ENCODE data around the gene DDX10.
A peak's percentile ranks its signal among the peaks of the same experiment; 100 is the strongest.

DDX10 gene

GRCh38 chr11:108983636-108984420 lies 319.0 kb downstream of the DDX10 start:
- no peaks in the 10 kb centered on the region for H3K79me2 ChIP-seq (ENCODE audit: control insufficient read depth, insufficient read depth, low read length, poor library complexity)
- H3K4me1 ChIP-seq (ENCODE audit: control insufficient read depth in 1 of 2, insufficient read depth in 2 of 2, low read length in 2 of 2) = peaks cover 5 to 6% of the 10 kb centered on the region in 2 experiments
- no peak overlapping the region for H3K9ac ChIP-seq (ENCODE audit: low read length)
- no peak overlapping the region for H4K91ac ChIP-seq (ENCODE audit: low read depth, low read length)
- no peak overlapping the region for H3K27ac ChIP-seq (ENCODE audit: low read depth, low read length)
- H2BK120ac ChIP-seq (ENCODE audit: insufficient read depth, low read length, poor library complexity) = no peak overlapping the region
- no peak overlapping the region for H3K18ac ChIP-seq (ENCODE audit: low read length)
- no peaks in the 10 kb centered on the region for H3K9me3 ChIP-seq (ENCODE audit: insufficient read depth, low read depth, low read length)
- H4K12ac ChIP-seq (ENCODE audit: low read depth, low read length) = no peak overlapping the region
- H3K23ac ChIP-seq (ENCODE audit: low read length) = no peak overlapping the region
- no peak overlapping the region for H2AFZ ChIP-seq (ENCODE audit: insufficient read depth, low read length, poor library complexity)
- peaks cover 2% of the 10 kb centered on the region for H3K79me1 ChIP-seq (ENCODE audit: low read length)
- H3K14ac ChIP-seq (ENCODE audit: low read length) = no peak overlapping the region
- H3K4ac ChIP-seq (ENCODE audit: low read depth, low read length) = no peak overlapping the region
- WGBS (ENCODE audit: extremely low coverage, insufficient coverage, insufficient read length) = no CpG with 5 or more reads among the region's 6 CpGs
- H2BK12ac ChIP-seq (ENCODE audit: low read length) = no peak overlapping the region
- no peak overlapping the region for H3K4me3 ChIP-seq (ENCODE audit: low read depth, low read length)
- no peak overlapping the region for H2BK5ac ChIP-seq (ENCODE audit: low read depth, low read length, poor library complexity)
- no peak for DNase-seq
- no peak overlapping the region for H4K8ac ChIP-seq (ENCODE audit: low read depth, low read length)
- H2AK5ac ChIP-seq (ENCODE audit: low read length) = no peak overlapping the region
- H3K4me2 ChIP-seq (ENCODE audit: low read length) = no peak overlapping the region
- no peaks in the 10 kb centered on the region for H3K27me3 ChIP-seq (ENCODE audit: insufficient read depth, low read length)
- H3K36me3 ChIP-seq (ENCODE audit: control insufficient read depth in 1 of 2, insufficient read depth in 2 of 2, low read length in 2 of 2) = no peaks in the 10 kb centered on the region

- no peak overlapping the region for H2BK12ac ChIP-seq (ENCODE audit: low read length)
- H2AFZ ChIP-seq (ENCODE audit: insufficient read depth, low read length, poor library complexity) = no peak overlapping the region
- no peak overlapping the region for H3K18ac ChIP-seq (ENCODE audit: low read length)
- H3K4me2 ChIP-seq (ENCODE audit: low read length) = no peak overlapping the region
- H3K9me3 ChIP-seq (ENCODE audit: insufficient read depth, low read depth, low read length) = no peaks in the 10 kb centered on the region
- H3K4ac ChIP-seq (ENCODE audit: low read depth, low read length) = no peak overlapping the region
- no peak overlapping the region for H3K14ac ChIP-seq (ENCODE audit: low read length)
- H2BK120ac ChIP-seq (ENCODE audit: insufficient read depth, low read length, poor library complexity) = peak overlapping the region; percentile 33
- no peaks in the 10 kb centered on the region for H3K79me2 ChIP-seq (ENCODE audit: control insufficient read depth, insufficient read depth, low read length, poor library complexity)
- no peak overlapping the region for H2AK5ac ChIP-seq (ENCODE audit: low read length)
- no peak overlapping the region for H3K9ac ChIP-seq (ENCODE audit: low read length)
- DNase-seq = no peak
- H3K36me3 ChIP-seq (ENCODE audit: control insufficient read depth in 1 of 2, insufficient read depth in 2 of 2, low read length in 2 of 2) = no peaks in the 10 kb centered on the region
- no peak overlapping the region for H4K91ac ChIP-seq (ENCODE audit: low read depth, low read length)
- no peaks in the 10 kb centered on the region for H3K27me3 ChIP-seq (ENCODE audit: insufficient read depth, low read length)
- H3K4me3 ChIP-seq (ENCODE audit: low read depth, low read length) = no peak overlapping the region
- H4K12ac ChIP-seq (ENCODE audit: low read depth, low read length) = no peak overlapping the region
- H3K23ac ChIP-seq (ENCODE audit: low read length) = no peak overlapping the region
- no peak overlapping the region for H4K8ac ChIP-seq (ENCODE audit: low read depth, low read length)
- no peak overlapping the region for H2BK5ac ChIP-seq (ENCODE audit: low read depth, low read length, poor library complexity)
- H3K79me1 ChIP-seq (ENCODE audit: low read length) = peaks cover 2% of the 10 kb centered on the region
- no peak overlapping the region for H3K27ac ChIP-seq (ENCODE audit: low read depth, low read length)
- peaks cover 5 to 6% of the 10 kb centered on the region in 2 experiments for H3K4me1 ChIP-seq (ENCODE audit: control insufficient read depth in 1 of 2, insufficient read depth in 2 of 2, low read length in 2 of 2)
Measured at GRCh38 chr11:108984523-108984922, 319.7 kb downstream of the DDX10 start.

- no peak overlapping the region for H3K18ac ChIP-seq (ENCODE audit: low read length)
- no CpG with 5 or more reads among the region's 3 CpGs for WGBS (ENCODE audit: extremely low coverage, insufficient coverage, insufficient read length)
Measured at GRCh38 chr11:108985236-108985944, 320.5 kb downstream of the DDX10 start.

GRCh38 chr11:108985945-108986279 lies 321.0 kb downstream of the DDX10 start:
- H3K18ac ChIP-seq (ENCODE audit: low read length) = no peak overlapping the region
- no peak overlapping the region for H4K91ac ChIP-seq (ENCODE audit: low read depth, low read length)
- H3K9me3 ChIP-seq (ENCODE audit: insufficient read depth, low read depth, low read length) = no peaks in the 10 kb centered on the region
- H3K4me1 ChIP-seq (ENCODE audit: control insufficient read depth in 1 of 2, insufficient read depth in 2 of 2, low read length in 2 of 2) = peaks cover 5 to 6% of the 10 kb centered on the region in 2 experiments
- DNase-seq = no peak
- H2AK5ac ChIP-seq (ENCODE audit: low read length) = no peak overlapping the region
- H3K79me1 ChIP-seq (ENCODE audit: low read length) = peaks cover 2% of the 10 kb centered on the region
- H2BK120ac ChIP-seq (ENCODE audit: insufficient read depth, low read length, poor library complexity) = peak overlapping the region; percentile 17
- H3K14ac ChIP-seq (ENCODE audit: low read length) = no peak overlapping the region
- H4K12ac ChIP-seq (ENCODE audit: low read depth, low read length) = no peak overlapping the region
- no peak overlapping the region for H2AFZ ChIP-seq (ENCODE audit: insufficient read depth, low read length, poor library complexity)
- no peaks in the 10 kb centered on the region for H3K36me3 ChIP-seq (ENCODE audit: control insufficient read depth in 1 of 2, insufficient read depth in 2 of 2, low read length in 2 of 2)
- H3K4me2 ChIP-seq (ENCODE audit: low read length) = no peak overlapping the region
- no peak overlapping the region for H3K9ac ChIP-seq (ENCODE audit: low read length)
- WGBS (ENCODE audit: extremely low coverage, insufficient coverage, insufficient read length) = no CpG with 5 or more reads among the region's 1 CpG
- H3K4me3 ChIP-seq (ENCODE audit: low read depth, low read length) = no peak overlapping the region
- no peaks in the 10 kb centered on the region for H3K27me3 ChIP-seq (ENCODE audit: insufficient read depth, low read length)
- no peaks in the 10 kb centered on the region for H3K79me2 ChIP-seq (ENCODE audit: control insufficient read depth, insufficient read depth, low read length, poor library complexity)
- no peak overlapping the region for H2BK12ac ChIP-seq (ENCODE audit: low read length)
- H3K27ac ChIP-seq (ENCODE audit: low read depth, low read length) = no peak overlapping the region
- no peak overlapping the region for H2BK5ac ChIP-seq (ENCODE audit: low read depth, low read length, poor library complexity)
- H3K4ac ChIP-seq (ENCODE audit: low read depth, low read length) = no peak overlapping the region
- no peak overlapping the region for H3K23ac ChIP-seq (ENCODE audit: low read length)
- no peak overlapping the region for H4K8ac ChIP-seq (ENCODE audit: low read depth, low read length)

More at GRCh38 chr11:108985236-108985944, 320.5 kb downstream of the DDX10 start:
- Histone ChIP-seq H3K23ac (ENCODE audit: low read length) (no peak overlapping the region), H3K4ac (ENCODE audit: low read depth, low read length) (no peak overlapping the region), H2BK5ac (ENCODE audit: low read depth, low read length, poor library complexity) (no peak overlapping the region), H3K14ac (ENCODE audit: low read length) (no peak overlapping the region), H3K27ac (ENCODE audit: low read depth, low read length) (no peak overlapping the region), H4K91ac (ENCODE audit: low read depth, low read length) (no peak overlapping the region), H3K79me2 (ENCODE audit: control insufficient read depth, insufficient read depth, low read length, poor library complexity) (no peaks in the 10 kb centered on the region), H3K9me3 (ENCODE audit: insufficient read depth, low read depth, low read length) (no peaks in the 10 kb centered on the region), H2BK12ac (ENCODE audit: low read length) (no peak overlapping the region), H2AFZ (ENCODE audit: insufficient read depth, low read length, poor library complexity) (no peak overlapping the region), H4K8ac (ENCODE audit: low read depth, low read length) (no peak overlapping the region), H2BK120ac (ENCODE audit: insufficient read depth, low read length, poor library complexity) (peak overlapping the region; percentile 17), H3K4me3 (ENCODE audit: low read depth, low read length) (no peak overlapping the region), H3K4me2 (ENCODE audit: low read length) (no peak overlapping the region), H3K79me1 (ENCODE audit: low read length) (peaks cover 2% of the 10 kb centered on the region), H3K9ac (ENCODE audit: low read length) (no peak overlapping the region), H2AK5ac (ENCODE audit: low read length) (no peak overlapping the region), H3K4me1 (ENCODE audit: control insufficient read depth in 1 of 2, insufficient read depth in 2 of 2, low read length in 2 of 2) (peaks cover 5 to 6% of the 10 kb centered on the region in 2 experiments), H3K27me3 (ENCODE audit: insufficient read depth, low read length) (no peaks in the 10 kb centered on the region), H4K12ac (ENCODE audit: low read depth, low read length) (no peak overlapping the region), H3K36me3 (ENCODE audit: control insufficient read depth in 1 of 2, insufficient read depth in 2 of 2, low read length in 2 of 2) (no peaks in the 10 kb centered on the region)
- no peak for DNase-seq

Data from trophoblast cell (in vitro differentiated cells and primary cell).